Suppressor macrophage treated with lipopolysaccharide for 1 hour (primary cell): ENCODE results near the gene CMTM6.
"Not testable (repeated sequence)": the region's sequence is repeated elsewhere in the genome, so short reads cannot be mapped to it uniquely, and the experiment has no call there.

Experiments
- DNase-seq, 3 donors: peaks; one replicate each; pipeline ENCODE4 v3.0.0-alpha.2; 2020 to 2022

The CMTM6 gene

DNA sequence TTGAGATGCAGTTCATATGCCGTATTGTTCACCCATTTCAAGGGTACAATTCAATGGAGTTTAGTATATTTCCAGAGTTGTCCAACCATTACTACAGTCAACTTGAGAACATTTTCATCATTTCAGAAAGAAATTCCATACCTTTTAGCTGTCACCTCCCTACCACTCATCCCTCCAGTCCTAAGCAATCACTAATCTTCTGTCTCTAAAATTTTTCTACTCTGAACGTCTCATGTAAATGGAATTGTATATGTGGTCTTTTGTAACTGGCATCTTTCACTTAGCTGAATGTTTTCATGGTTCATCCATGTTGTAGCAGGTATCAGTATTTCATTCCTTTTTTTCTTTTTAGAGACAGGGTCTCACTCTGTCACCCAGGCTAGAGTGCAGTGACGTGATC lies 59.9 kb downstream of the CMTM6 start:
- no peak for DNase-seq

DNA sequence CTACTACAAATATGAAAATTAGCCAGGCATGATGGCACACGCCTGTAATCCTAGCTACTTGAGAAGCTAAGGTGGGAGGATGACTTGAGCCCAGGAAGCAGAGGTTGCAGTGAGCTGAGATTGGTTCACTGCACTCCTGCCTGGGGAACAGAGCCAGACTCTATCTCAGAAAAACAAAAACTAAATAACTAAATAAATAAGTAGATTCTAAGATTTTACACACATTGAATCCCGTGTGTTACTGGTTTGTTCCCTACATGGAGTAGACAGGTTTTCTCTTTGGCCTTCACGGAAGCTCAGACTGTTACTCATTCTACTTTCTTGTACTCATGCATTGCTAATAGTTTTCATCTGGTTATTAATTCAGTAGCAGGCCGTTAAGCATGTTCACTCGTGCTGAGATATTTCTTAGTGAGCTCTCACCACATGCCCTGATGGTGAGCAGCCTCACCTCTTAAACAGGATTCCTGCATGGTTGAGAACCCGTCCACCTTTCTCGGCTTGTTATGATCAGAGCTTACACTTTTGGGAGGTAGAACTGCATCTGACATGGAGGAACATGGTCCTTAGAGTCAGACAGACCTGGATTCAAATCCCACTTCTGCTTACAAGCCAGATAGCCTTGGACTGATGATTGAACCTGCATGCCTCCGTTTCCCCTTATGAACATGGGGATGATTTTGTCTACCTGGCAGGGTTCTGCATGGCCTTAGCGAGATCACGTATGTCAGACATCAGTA lies 61.9 kb downstream of the CMTM6 start:
- DNase-seq = no peak

DNA sequence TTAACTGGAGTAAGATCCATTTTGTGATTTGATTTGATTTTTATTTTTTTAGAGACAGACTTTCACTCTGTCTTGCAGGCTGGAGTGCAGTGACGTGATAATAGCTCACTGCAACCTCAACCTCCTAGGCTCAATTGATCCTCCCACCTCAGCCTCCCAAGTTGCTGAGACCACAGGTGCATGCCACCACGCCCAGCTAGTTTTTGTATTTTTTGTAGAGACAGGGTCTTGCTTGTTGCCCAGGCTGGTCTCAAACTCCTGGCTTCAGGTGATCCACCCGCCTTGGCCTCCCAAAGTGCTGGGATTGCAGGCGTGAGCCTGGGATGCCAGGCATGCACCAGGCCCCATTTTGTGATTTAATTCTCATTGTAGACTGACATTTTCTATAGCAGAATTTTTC lies 63.2 kb downstream of the CMTM6 start:
- not testable (repeated sequence) for DNase-seq

DNA sequence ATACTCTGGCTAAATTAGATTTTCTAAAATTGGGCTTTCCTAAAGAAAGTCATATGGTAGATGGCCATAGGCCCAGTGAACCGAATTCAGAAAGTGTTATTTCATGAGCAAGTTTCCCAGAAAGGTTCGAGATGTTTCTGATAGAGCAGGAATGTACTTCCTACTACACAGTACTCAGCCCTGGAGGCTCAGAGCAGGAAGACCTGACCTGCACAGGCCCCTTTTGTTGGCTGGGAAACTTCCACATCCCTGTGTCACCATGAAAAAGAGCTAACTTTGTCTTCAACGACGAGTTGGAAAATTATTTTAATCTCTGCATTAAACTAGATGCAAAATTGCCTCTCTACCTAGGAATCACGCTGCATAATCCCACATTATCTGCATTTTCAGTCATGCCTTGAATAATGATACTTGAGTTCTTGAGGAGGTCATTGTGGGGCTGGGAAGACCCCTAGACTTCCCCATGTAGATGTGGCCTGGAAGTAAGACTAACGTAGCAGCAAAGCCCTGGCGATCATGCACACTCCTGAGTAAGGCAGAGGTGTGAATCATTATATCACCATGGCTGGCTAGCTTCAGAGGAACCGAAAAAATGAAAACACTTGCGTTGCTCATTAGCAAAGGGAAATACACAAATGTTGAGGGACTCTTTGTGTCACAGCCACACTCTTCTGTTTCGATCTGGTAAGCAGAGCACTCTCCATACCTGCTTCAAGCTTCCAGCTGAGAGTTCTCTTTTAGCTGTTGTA lies 63.9 kb downstream of the CMTM6 start:
- DNase-seq = no peak

DNA sequence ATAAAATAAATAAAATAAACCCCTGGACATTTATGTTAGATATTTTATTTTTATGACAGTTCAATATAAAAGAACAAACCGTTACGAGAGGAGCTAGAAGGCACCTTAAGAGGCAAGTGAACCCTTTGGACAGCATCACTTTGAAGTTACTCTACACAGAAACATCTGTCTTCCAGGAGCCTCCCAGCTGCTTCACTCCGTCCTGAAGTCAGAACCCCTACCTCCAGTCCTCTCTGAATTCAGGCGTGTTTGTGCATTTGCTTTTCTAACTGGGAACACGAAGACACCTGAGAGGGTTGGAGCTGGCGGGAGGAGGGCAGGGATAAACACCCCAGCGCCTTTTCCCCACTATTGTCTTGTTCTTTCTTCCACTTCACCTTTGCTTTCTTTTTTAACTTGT lies 64.8 kb downstream of the CMTM6 start:
- DNase-seq = no peak

DNA sequence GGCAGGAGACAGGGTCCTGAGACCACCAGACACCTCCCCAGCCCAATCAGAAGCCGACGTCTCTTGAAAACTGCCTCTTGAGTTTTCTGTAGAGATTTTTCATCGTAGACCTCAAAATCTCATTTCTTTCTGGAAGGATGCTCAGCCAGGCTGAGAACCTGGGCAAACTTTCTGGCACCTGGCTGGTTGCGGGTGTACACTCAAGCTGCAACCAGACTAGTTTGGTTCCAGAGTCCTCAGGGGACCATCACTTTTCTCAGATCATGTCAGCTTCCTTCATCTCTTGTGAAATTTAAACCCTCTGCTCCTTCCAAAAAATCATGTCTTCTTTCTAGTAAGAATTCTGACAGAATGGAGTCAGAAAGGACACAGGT lies 65.8 kb downstream of the CMTM6 start:
- no peak for DNase-seq

DNA sequence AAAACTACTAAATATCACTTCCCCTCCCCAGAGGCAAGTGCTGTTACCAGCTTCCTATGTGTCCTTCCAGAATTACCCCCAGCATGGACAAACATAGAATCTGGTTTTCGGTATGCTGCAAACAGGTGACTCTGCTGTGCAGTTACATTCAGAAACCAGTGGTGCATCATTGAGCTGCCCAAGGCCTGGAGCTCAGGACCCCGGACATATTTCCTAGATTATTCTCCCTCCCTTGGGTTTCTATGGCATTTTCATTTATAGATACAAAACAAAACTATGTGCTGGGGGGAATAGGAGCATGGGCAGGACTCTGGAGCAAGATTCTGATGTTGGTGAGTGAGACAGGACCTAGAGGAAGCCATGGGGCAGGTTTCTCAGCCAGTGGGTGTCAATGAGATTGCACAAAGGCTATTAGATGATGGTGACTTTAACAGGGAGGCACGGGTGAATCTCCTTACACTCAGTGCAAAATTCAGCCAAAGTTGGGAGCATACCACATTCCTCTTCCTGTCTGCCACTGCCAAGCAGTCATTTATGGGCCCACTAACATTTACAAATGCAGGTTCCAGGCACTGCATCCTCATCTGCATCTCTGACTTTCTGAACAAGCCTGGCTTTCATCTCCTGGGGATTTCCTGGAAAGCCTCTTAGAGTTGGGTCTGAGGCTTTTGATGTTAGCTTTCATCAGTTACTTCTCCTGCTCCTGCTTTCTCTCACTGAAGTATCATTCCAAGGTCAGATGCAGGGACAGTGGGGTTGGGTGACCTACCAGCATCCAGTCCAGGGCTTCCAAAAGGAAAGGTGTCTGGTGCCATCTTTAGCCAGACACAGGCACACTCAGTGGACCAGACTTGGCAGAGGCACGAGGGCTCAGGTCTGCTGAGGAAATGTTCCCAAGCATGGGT lies 66.5 kb downstream of the CMTM6 start:
- DNase-seq = no peak

DNA sequence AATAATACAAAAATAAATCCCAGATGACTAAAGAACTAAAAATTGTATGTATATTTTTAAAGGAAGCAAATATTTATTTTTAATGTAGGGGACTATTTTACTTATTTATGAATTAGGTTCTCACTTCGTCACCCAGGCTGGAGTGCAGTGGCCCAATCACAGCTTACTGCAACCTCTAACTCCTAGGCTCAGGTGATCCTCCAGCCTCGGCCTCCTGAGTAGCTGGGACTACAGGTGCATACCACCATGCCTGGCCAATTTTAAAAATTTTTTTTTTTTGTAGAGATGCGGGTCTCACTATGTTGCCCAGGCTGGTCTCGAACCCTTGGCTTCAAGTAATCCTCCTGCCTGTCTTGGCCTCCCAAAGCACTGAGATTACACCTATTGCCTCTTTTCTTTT lies 68.4 kb downstream of the CMTM6 start:
- DNase-seq = no peak

DNA sequence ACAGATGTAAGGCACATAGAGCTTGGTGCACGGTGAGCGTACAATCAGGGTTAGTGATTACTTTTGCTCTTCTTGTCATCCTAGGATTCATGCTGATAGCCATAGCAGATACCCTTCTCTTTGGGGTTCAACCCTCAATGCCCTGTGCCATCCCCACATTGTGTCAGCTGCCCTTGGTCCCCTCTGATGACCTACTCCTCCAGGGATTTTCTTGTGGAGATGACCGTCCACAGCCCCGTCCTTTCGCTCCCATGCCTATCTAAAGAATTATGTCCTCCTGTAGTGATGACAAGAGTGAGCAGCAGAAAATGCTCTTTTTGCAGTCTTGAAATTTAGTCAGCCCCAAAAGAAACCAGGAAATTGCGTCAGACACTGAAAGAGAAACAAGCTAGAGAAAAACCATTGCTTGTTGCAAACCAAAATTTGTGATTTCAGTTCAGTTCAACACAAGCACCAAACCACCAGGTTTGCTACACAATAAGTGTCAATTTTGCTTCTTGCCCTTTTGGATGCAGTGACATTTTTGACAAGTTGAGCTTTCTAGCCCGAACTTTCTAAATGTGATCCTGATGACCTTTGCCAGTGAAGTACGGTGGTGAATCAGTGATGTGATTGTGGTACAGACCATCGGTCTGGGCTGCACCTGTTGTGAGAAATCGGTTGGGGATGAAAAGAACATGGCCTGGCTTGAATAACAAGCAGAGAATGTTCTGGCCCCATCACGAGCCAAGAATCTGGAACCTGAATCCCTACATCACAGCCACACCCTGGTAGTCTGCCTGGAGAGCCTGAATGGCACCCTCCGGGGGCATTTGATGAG lies 69.7 kb downstream of the CMTM6 start:
- peak; percentile 62 to 77 (median 72) for DNase-seq

DNA sequence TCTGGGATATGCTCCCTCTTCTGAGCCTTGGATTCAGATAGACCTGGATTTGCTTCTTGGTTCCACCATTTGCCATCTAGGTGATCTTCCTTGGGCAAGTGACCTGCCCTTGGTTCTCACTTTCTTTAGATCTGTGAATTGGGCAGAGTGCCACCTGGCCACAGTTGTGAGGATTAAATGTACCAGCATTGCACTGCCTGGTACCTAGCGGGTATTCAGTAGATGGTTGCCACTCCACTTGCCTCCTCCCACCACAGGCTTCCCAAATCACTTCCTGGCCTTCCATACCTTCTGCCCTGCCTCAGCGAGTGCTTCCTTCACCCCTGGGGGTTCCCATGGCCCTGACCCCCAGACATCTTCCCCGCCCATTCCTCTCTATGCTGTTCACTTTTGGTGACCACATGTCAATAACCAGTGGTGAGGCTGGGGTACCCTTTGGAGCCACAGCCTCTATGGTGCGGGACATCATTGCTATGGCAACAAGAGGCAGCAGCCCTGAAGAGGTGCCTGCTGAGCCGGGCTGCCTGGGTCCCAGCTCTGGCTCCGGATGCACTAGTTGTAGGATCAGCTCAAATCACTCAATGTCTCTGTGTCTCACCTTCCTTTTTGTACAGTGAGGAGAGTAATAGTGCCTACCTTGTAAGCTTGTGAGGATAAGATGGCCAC lies 70.5 kb downstream of the CMTM6 start:
- DNase-seq = no peak

DNA sequence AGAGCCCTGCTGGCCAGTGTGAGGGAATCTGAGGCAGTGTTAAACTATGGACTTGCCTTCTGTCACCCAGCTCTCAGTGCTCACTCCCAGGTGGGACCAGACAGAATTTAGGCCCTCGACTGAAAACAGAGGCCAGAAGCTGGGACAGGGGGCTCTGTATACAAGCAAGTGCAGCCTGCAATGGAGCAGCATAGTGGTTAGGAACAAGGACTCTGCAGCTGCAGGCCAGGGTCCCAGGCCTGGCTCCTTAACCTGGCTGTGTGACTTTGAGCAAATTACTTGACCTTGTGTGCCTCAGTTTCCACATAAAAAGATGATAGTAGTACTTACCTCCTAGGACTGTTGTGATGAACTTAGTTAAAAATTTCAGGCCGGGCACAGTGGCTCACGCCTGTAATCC lies 71.2 kb downstream of the CMTM6 start:
- DNase-seq = no peak
